B cell (primary cell): ENCODE measurements around the gene HP1BP3. TPM values are rescaled to one million over a fixed set of nuclear protein-coding genes. Genes with fewer than 3 reads are reported as not detected.

ENCODE experiments used
- ATAC-seq: fragments of 200-7000 bp; cut with Tn5 transposase; one replicate; pipeline ENCODE4 v1.10.0; 2021; ENCODE audit warnings: low read depth, mild to moderate bottlenecking, moderate number of reproducible peaks, moderate library complexity
- CTCF ChIA-PET: fragments of 350-600 bp; sonication (Branson Sonifier 250); formaldehyde crosslinking; loops from one replicate; lab custom pipeline; 2021; ENCODE audit warnings: antibody characterized with exemption, inconsistent platforms; lab: Charles Lee
- POLR2A ChIA-PET: fragments of 350-600 bp; sonication (Branson Sonifier 250); formaldehyde crosslinking; loops from one replicate; lab custom pipeline; 2021; ENCODE audit warnings: antibody characterized with exemption; lab: Charles Lee
- DNase-seq: peaks from one replicate; pipeline ENCODE4 v3.0.0; 2013
- H2AFZ ChIP-seq: 2 replicates; pipeline ENCODE4 v1.6.1; 2012; ENCODE audit warnings: mild to moderate bottlenecking, low read depth, low read length; ENCODE audit not compliant: insufficient read depth, poor library complexity, severe bottlenecking
- H3K27ac ChIP-seq, 2 donors: 1 replicate in 1 of 2; 2 replicates in 1 of 2; pipeline ENCODE4 v1.5.1; 2012 to 2013; ENCODE audit warnings: low read length in 2 of 2, mild to moderate bottlenecking in 2 of 2, moderate library complexity in 1 of 2
- H3K27me3 ChIP-seq, 4 experiments: fragments of 200-600 bp in 1 of 4; sonication (generic) in 1 of 4; replicated peaks in 1 of 4; 1 replicate in 2 of 4; 2 replicates in 2 of 4; pipeline versions ENCODE4 v1.6.1 to v1.7.0; 2013 to 2016; ENCODE audit warnings: low read length in 3 of 4, mild to moderate bottlenecking in 2 of 4, mixed read lengths in 1 of 4, moderate library complexity in 1 of 4; ENCODE audit not compliant: insufficient read depth in 4 of 4, control insufficient read depth in 3 of 4; ENCODE audit errors: control extremely low read depth in 1 of 4
- H3K36me3 ChIP-seq, 2 experiments: replicated peaks in 1 of 2; 1 replicate in 1 of 2; 2 replicates in 1 of 2; pipeline versions ENCODE4 v1.6.1 to v1.7.1; 2013; ENCODE audit warnings: low read length in 1 of 2; ENCODE audit not compliant: insufficient read depth in 2 of 2, control insufficient read depth in 1 of 2; ENCODE audit errors: control extremely low read depth in 1 of 2, extremely low read depth in 1 of 2
- H3K4me1 ChIP-seq, 2 donors: fragments of 200-600 bp in 1 of 2; sonication (generic) in 1 of 2; 1 replicate in 1 of 2; 2 replicates in 1 of 2; pipeline versions ENCODE4 v1.5.1 to v1.6.1; 2013 to 2017; ENCODE audit warnings: low read length in 2 of 2; ENCODE audit not compliant: control insufficient read depth in 2 of 2, insufficient read depth in 2 of 2
- H3K4me2 ChIP-seq: replicated peaks from 2 replicates; pipeline ENCODE3; 2012; ENCODE audit warnings: mild to moderate bottlenecking, low read depth, low read length; ENCODE audit not compliant: poor library complexity, severe bottlenecking
- H3K4me3 ChIP-seq, 5 experiments: fragments of 200-600 bp in 1 of 5; sonication (generic) in 1 of 5; 1 replicate in 3 of 5; 2 replicates in 2 of 5; pipeline versions ENCODE4 v1.5.1 to v1.7.0; 2011 to 2016; ENCODE audit warnings: low read length in 4 of 5, mild to moderate bottlenecking in 4 of 5, low read depth in 2 of 5, control low read depth in 1 of 5, moderate library complexity in 1 of 5; ENCODE audit not compliant: insufficient read depth in 1 of 5; ENCODE audit errors: control extremely low read depth in 1 of 5, extremely low read depth in 1 of 5
- H3K79me2 ChIP-seq: fragments of 200-600 bp; sonication (generic); one replicate; pipeline ENCODE4 v1.6.0; 2016; ENCODE audit warnings: low read length; ENCODE audit not compliant: control insufficient read depth, insufficient read depth
- H3K9ac ChIP-seq: fragments of 200-600 bp; sonication (generic); 2 replicates; pipeline ENCODE4 v1.6.1; 2017; ENCODE audit warnings: mild to moderate bottlenecking, low read length, moderate library complexity
- H3K9me3 ChIP-seq, 3 donors: one replicate each; pipeline versions ENCODE4 v1.6.1 to v1.7.1; 2013; ENCODE audit warnings: low read length in 2 of 3; ENCODE audit not compliant: control insufficient read depth in 2 of 3, insufficient read depth in 1 of 3; ENCODE audit errors: control extremely low read depth in 1 of 3
- H4K20me1 ChIP-seq: 2 replicates; pipeline ENCODE4 v1.6.0; 2012; ENCODE audit warnings: mild to moderate bottlenecking, low read length; ENCODE audit not compliant: insufficient read depth, control insufficient read depth, poor library complexity, severe bottlenecking
- H3K27ac Mint-ChIP-seq: one replicate; pipeline ENCODE4 v1.8.0; 2021; ENCODE audit warnings: mixed read lengths
- H3K27me3 Mint-ChIP-seq: one replicate; pipeline ENCODE4 v1.8.0; 2021; ENCODE audit warnings: mixed read lengths
- H3K4me1 Mint-ChIP-seq: one replicate; pipeline ENCODE4 v1.8.0; 2021; ENCODE audit warnings: mixed read lengths
- H3K4me3 Mint-ChIP-seq: one replicate; pipeline ENCODE4 v1.8.0; 2021; ENCODE audit warnings: mixed read lengths
- H3K9me3 Mint-ChIP-seq: one replicate; pipeline ENCODE4 v1.8.0; 2022; ENCODE audit warnings: mixed read lengths; ENCODE audit not compliant: insufficient read depth
- CTCF ChIP-seq: fragments of 200-600 bp; IDR thresholded peaks from one replicate; pipeline ENCODE4 v1.8.0; 2022; ENCODE audit warnings: antibody characterized with exemption, mild to moderate bottlenecking
- EZH2 ChIP-seq: IDR thresholded peaks from 2 replicates; pipeline ENCODE4 v1.6.1; 2012; ENCODE audit warnings: borderline replicate concordance, low read depth, mild to moderate bottlenecking, moderate library complexity, low read length; ENCODE audit not compliant: insufficient read depth, poor library complexity, severe bottlenecking
- WGBS: methylation state at CpG from one replicate; pipeline ENCODE4 v1.1.5; 2013; ENCODE audit warnings: missing lambda C conversion rate; ENCODE audit not compliant: insufficient coverage; 5-methylcytosine and 5-hydroxymethylcytosine counted together
- intact Hi-C: fragments of 100-400 bp; cut with micrococcal nuclease; formaldehyde crosslinking; loops from one replicate; pipeline ENCODE4 v1.10.0; 2022
- polyA plus RNA-seq: library from polyadenylated mRNA; depleted of rRNA; stranded (reverse); fragments of >200 nt; gene quantifications from 2 replicates; pipeline ENCODE4 v1.2.3, GENCODE V29; 2012
- total RNA-seq, 2 donors: library from RNA; stranded (reverse); fragments of 120-200 nt in 1 of 2; gene quantifications; 1 replicate in 1 of 2; 2 replicates in 1 of 2; pipeline versions ENCODE4 v1.2.3 to v1.2.4, GENCODE V29; 2013 to 2022

HP1BP3 gene
- total and polyA plus RNA-seq, 2 donors (not counting 1 experiment from before 2014, with no cell fraction given): 147 to 303 TPM

DNA sequence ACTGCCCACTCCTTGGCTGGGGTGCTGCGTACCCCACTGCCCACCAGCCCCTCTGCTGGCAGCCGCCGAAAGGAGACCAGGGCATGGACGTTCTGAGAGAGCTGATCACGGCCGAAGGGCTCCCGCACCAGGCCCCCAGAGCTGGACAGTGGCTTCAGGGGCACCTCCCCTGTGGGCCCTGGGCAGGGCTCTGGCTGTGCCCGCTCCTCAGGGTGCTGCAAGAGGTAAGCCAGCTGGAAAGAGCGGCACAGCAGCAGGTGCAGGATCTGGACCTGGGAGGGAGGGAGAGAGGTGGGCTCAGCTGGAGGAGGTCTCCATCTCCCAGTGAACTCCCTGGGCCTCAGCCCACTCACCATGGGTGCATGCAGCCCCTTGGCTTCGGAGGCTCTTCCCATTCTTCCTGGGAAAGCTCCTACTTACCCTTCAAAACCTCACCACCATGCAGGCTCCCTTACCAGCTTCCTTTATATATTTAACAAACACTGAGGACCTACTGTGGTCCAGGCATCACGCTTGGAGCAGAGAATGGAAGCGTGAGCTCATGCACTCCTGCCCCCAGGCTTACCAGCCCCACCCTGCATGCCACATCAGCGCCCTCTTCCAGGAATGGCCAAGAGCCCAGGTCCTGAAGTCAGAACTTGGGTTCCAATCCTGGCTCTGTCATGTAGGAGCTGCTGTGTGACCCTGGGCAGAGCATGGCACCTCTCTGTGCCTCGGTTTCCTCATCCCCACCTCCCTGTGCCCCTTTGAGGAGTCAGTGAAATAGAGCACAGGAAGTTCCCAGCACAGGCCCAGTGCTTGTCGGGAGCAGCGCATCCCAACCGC, 62.5 kb downstream of the HP1BP3 start:
- TF ChIP-seq CTCF (no peak), EZH2 (no peak)
- DNase-seq (no peak), ATAC-seq (no peak)
- Histone ChIP-seq H3K79me2 (no peaks in the 10 kb centered on the region), H3K36me3 (no peaks in the 10 kb centered on the region), H3K27ac (no peak overlapping the region), H3K9me3 (no peaks in the 10 kb centered on the region), H3K4me1 (no peaks in the 10 kb centered on the region), H2AFZ (no peak overlapping the region), H3K4me3 (no peak overlapping the region), H3K4me2 (no peak overlapping the region), H3K9ac (no peak overlapping the region), H3K27me3 (peaks cover 0 to 8% (median under 1%) of the 10 kb centered on the region in 4 experiments), H4K20me1 (no peaks in the 10 kb centered on the region)
- peaks cover 4% of the 10 kb centered on the region for H3K27me3 Mint-ChIP-seq
- H3K27ac Mint-ChIP-seq: no peak overlapping the region
- intact Hi-C loops: no loop called here
- no peaks in the 10 kb centered on the region for H3K4me1 Mint-ChIP-seq
- 93% methylated on average over 16 of the region's 17 CpGs for WGBS
- H3K4me3 Mint-ChIP-seq: no peak overlapping the region
- no peaks in the 10 kb centered on the region for H3K9me3 Mint-ChIP-seq
- ChIA-PET POLR2A (no interaction called here), CTCF (no interaction called here)
